Omental fat pad (tissue), 4 donors: ENCODE results near the gene GPN1. TPM values are rescaled to one million over a fixed set of nuclear protein-coding genes. Genes with fewer than 3 reads are reported as not detected.
A peak's percentile ranks its signal among the peaks of the same experiment; 100 is the strongest.
"Not testable (repeated sequence)": the region's sequence is repeated elsewhere in the genome, so short reads cannot be mapped to it uniquely, and the experiment has no call there.

Experiments
- ATAC-seq: fragments of 150-250 bp; one replicate; pipeline ENCODE4 v1.9.1; 2016; ENCODE audit warnings: mild to moderate bottlenecking, moderate library complexity; ENCODE audit not compliant: low FRiP score
- DNase-seq: peaks from one replicate; pipeline ENCODE4 v3.0.0-alpha.2; 2019; ENCODE audit warnings: low spot score
- CTCF ChIP-seq, 3 donors: fragments of 450-650 bp; IDR thresholded peaks; one replicate each; pipeline ENCODE4 v1.5.1; 2016 to 2017; ENCODE audit warnings: antibody characterized with exemption in 3 of 3, mild to moderate bottlenecking in 3 of 3, moderate library complexity in 2 of 3
- total RNA-seq, 4 donors: library from RNA; depleted of rRNA; stranded (reverse); fragments of >200 nt; gene quantifications; one replicate each; pipeline ENCODE4 v1.1.0, GENCODE V29; 2016

GPN1 gene
- total RNA-seq, 4 donors from 2014 or later: 21.0 to 32.5 (median 24.9) TPM

GRCh38 chr2:27613985-27614384 is 14.9 kb upstream of the GPN1 start:
- TF ChIP-seq CTCF (IDR thresholded peaks at IDR 0.05): no peak
- DNase-seq (no peak), ATAC-seq (no peak)

GRCh38 chr2:27615316-27615715 is 13.5 kb upstream of the GPN1 start:
- TF ChIP-seq CTCF (IDR thresholded peaks at IDR 0.05): no peak
- DNase-seq (no peak), ATAC-seq (no peak)

DNA sequence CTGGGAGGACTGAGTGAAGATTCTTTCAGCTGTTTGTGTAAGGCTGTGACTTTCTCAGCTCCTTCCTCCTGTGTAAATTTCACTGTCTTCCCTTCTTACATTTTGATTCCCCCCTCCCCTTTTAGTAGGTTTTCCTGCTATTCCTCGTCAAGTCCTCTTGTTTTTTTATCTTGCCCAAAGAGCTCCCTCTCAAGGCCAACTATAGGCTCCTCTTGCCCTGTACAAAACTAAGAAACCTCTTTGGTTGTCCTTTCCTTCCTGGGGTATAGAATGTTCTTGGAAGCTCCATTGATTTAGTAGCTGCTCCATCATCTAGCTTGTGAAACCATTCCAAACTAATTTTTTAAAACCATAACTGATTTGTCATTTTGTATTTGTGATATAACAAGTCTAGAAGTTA is 7.3 kb upstream of the GPN1 start:
- ATAC-seq: no peak
- DNase-seq: no peak
- no peak for TF ChIP-seq CTCF (IDR thresholded peaks at IDR 0.05)

GRCh38 chr2:27622921-27623384 is 5.9 kb upstream of the GPN1 start:
- no peak for TF ChIP-seq CTCF (IDR thresholded peaks at IDR 0.05)
- DNase-seq (no peak), ATAC-seq (peak; percentile 49)

DNA sequence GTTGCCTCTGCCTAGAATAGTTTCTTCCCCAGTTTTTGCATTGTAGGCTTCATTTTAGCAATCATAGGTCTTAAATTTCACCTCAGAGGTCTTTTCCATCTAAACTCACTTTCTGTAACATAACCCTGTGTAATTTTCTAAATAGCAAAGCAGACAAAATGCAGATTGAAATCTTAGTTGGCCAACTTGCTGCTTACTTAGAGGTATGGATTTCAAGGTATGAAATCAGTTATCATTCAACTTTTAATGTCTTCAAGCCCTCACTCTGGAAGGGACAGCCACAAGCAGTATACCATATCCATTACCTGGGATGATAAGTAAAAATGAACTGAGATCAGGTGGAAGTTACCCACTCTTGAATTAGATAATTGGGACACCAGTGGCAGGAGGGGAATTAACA is 3.9 kb upstream of the GPN1 start:
- ATAC-seq (no peak), DNase-seq (no peak)
- TF ChIP-seq CTCF (IDR thresholded peaks at IDR 0.05): no peak

DNA sequence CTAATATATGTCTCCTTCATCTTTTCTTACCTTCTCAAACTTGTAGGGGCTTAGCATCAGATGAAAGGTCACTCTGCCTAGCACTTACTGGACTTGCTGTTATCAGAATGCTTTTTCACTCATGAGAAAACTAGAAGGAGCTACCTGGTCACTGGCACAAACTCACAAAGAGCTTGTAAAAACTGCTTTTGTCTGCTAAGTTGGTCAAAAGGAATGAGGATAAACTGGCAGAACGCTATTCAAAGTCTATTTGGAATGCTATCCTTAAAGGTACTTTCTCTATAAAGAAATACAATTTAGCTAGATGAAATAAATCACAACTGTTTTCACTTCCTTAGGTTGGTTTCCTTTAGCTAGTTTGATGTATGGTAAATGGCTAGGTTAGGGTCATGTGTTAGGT is 2.5 kb upstream of the GPN1 start:
- not testable (repeated sequence) for DNase-seq, ATAC-seq

DNA sequence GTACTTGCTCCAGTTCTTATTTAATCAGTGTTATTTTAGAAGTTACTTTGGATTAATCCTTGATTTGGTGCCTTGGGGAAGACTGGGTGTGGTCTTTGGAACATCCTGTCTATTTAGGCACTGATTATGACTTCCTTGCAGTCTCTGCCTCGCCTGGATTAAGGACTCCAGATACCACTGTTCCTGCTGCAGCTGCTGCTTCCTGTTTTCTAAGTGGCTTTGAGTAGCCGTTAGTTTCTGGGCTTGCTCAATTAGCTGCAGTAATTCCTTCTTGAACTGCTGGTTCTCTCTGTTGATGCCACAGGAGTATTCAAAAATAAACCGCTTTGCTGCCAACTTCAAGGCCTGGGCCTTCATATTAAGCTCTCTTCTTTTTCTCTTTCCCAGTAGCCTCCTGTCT is 1.9 kb upstream of the GPN1 start:
- not testable (repeated sequence) for DNase-seq, ATAC-seq

GRCh38 chr2:27627963-27628766 is 685 bp upstream of the GPN1 start:
- DNase-seq (no peak), ATAC-seq (peak; percentile 45)
- TF ChIP-seq CTCF (IDR thresholded peaks at IDR 0.05): no peak

DNA sequence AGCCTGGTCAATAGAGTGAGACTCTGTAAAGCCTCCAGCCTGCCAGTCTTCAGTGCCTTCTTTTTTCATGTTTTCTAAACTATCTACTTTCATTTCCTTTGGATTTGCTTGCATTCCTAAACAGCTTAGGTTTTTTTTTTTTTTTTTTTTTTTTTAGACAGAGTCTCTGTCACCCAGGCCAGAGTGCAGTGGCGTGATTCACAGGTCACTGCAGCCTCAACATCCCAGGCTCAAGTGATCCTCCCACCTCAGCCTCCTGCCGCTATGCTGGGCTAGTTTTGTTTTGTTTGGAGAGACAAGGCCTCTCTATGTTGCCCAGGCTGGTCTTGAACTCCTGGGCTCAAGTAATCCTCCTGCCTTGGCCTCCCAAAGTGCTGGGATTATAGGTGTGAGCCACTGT is 1.4 kb downstream of the GPN1 start:
- not testable (repeated sequence) for DNase-seq, ATAC-seq
